H1 (cell line): ENCODE measurements around the gene CELA2A. TPM values are rescaled to one million over a fixed set of nuclear protein-coding genes. Genes with fewer than 3 reads are reported as not detected.

Experiments used
- NRF1 ChIP-seq: IDR thresholded peaks from 2 replicates; pipeline ENCODE4 v1.6.1; 2011; ENCODE audit warnings: mild to moderate bottlenecking, low read depth, low read length, improper control_type of control experiment
- RAD21 ChIP-seq, 2 experiments: IDR thresholded peaks in 1 of 2; conservative IDR thresholded peaks in 1 of 2; 2 replicates each; pipeline ENCODE4 v1.6.1; 2011; ENCODE audit warnings: low read depth in 2 of 2, low read length in 2 of 2, improper control_type of control experiment in 1 of 2, inconsistent platforms in 1 of 2, mild to moderate bottlenecking in 1 of 2, moderate library complexity in 1 of 2
- RNF2 ChIP-seq: fragments of 200-900, 300-1000 bp; sonication (generic); IDR thresholded peaks from 2 replicates; pipeline ENCODE4 v1.7.1; 2016; ENCODE audit warnings: borderline replicate concordance, low read depth, mild to moderate bottlenecking, antibody characterized with exemption, low read length; ENCODE audit not compliant: poor library complexity, severe bottlenecking; ENCODE audit errors: missing control alignments
- RXRA ChIP-seq: IDR thresholded peaks from 2 replicates; pipeline ENCODE4 v1.6.1; 2011; ENCODE audit warnings: low read depth, mild to moderate bottlenecking, low read length, moderate library complexity; ENCODE audit not compliant: insufficient read depth
- SAP30 ChIP-seq: fragments of 300-600 bp; sonication (generic); IDR thresholded peaks from 2 replicates; pipeline ENCODE4 v1.7.1; 2012; ENCODE audit warnings: low read length, moderate library complexity, mild to moderate bottlenecking, inconsistent platforms; ENCODE audit not compliant: insufficient read depth, insufficient replicate concordance
- polyA plus RNA-seq, 7 experiments: library from polyadenylated mRNA; depleted of rRNA in 3 of 7; stranded (reverse) in 5 of 7; unstranded in 2 of 7; fragments of >200 nt in 5 of 7; fragments of 200-250 nt in 2 of 7; gene quantifications; 1 replicate in 5 of 7; 2 replicates in 1 of 7; 4 replicates in 1 of 7; pipeline versions ENCODE4 v1.2.1 to v1.2.3, GENCODE V29; 2011 to 2013; ENCODE audit warnings: missing spikeins in 2 of 7, mixed read lengths in 2 of 7
- total RNA-seq: library from RNA; stranded (reverse); fragmentation: NEBNext Ultra II Directional; extraction: Animal tissue kit (Norgen Biotek cat#: 25700); gene quantifications from 2 replicates; pipeline ENCODE4 v1.2.1, GENCODE V29; 2021

The CELA2A gene
- total and polyA plus RNA-seq, 2 of the 8 experiments (the other 6 are each of a cell fraction or from before 2014, with no cell fraction given): not detected

DNA sequence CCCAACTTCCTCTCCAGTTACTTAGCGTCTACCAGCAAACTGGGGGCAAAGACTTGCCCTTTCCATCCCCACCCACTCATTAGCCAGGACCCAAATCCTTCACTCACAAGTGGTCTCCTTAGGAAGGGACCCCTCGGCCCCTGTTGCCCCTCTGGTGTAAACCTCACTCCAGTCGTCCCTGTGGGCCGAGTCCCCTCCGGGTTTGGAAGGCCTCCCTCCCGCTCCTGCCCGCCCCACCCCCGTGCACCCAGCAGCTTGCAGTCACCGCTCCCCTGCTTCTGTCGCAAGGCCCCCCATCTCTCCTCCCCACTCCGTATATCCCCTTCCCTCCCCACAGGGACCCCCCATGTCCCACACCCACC is 45.7 kb upstream of the CELA2A start (continued):
- TF ChIP-seq SAP30 (no peak), RXRA (no peak), RAD21 (IDR thresholded peaks at IDR 0.05 in 1 of 2, conservative IDR thresholded peaks at IDR 0.05 in 1 of 2; ENCODE audit: low read depth in 2 of 2, low read length in 2 of 2) (no peak), RNF2 (no peak), NRF1 (no peak)
